Measurements from ENCODE around the gene RTL10.

DNA sequence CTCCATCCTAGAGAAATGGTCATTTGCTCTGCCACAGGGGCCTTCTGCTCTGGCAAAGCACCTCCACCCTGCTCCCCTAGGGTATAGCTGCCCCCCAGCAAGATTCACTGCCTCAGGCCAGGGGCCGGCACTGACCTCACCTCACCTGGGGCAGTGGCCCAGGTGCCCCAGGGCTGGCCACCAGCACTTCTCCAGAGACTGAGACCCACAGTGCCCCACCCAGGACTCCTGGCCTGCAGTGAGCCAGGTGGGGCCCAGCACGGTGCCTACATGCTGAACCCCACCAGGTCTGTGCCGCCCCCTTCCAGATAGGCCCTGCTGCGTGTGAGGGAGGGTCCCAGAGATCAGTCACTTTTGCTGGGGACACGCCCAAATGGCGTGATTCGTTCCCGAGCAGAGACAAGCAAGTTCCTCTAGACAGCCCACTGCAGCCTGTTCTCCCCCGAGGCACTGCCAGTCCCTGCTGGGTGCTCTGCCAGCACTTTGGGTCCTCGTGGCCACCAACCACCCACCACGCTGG, 10.8 kb downstream of the RTL10 start:
- TF ChIP-seq, protein P1, sequence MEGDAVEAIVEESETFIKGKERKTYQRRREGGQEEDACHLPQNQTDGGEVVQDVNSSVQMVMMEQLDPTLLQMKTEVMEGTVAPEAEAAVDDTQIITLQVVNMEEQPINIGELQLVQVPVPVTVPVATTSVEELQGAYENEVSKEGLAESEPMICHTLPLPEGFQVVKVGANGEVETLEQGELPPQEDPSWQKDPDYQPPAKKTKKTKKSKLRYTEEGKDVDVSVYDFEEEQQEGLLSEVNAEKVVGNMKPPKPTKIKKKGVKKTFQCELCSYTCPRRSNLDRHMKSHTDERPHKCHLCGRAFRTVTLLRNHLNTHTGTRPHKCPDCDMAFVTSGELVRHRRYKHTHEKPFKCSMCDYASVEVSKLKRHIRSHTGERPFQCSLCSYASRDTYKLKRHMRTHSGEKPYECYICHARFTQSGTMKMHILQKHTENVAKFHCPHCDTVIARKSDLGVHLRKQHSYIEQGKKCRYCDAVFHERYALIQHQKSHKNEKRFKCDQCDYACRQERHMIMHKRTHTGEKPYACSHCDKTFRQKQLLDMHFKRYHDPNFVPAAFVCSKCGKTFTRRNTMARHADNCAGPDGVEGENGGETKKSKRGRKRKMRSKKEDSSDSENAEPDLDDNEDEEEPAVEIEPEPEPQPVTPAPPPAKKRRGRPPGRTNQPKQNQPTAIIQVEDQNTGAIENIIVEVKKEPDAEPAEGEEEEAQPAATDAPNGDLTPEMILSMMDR (IDR thresholded peaks at IDR 0.05) = no peak
- no peak for TF ChIP-seq POLR2A (IDR thresholded peaks at IDR 0.05)
